CD4-positive, alpha-beta T cell (primary cell): ENCODE measurements around the gene LBP. TPM values are rescaled to one million over a fixed set of nuclear protein-coding genes. Genes with fewer than 3 reads are reported as not detected.

Experiments used
- ATAC-seq: fragments of 200-7000 bp; cut with Tn5 transposase; one replicate; pipeline ENCODE4 v1.10.0; 2022; ENCODE audit warnings: mild to moderate bottlenecking; ENCODE audit not compliant: poor library complexity
- CTCF ChIA-PET: fragments of 350-600 bp; sonication (Branson Sonifier 250); formaldehyde crosslinking; loops from one replicate; lab custom pipeline; 2021; ENCODE audit warnings: antibody characterized with exemption, inconsistent platforms; lab: Charles Lee
- POLR2A ChIA-PET: fragments of 350-600 bp; sonication (Branson Sonifier 250); formaldehyde crosslinking; loops from one replicate; lab custom pipeline; 2021; ENCODE audit warnings: antibody characterized with exemption, inconsistent platforms; lab: Charles Lee
- DNase-seq, 14 experiments: peaks; one replicate each; pipeline ENCODE4 v3.0.0-alpha.2; 2013 to 2020; ENCODE audit warnings: mixed read lengths in 2 of 14
- H3K27ac ChIP-seq, 2 donors: one replicate each; pipeline versions ENCODE4 v1.5.1 to v1.7.0; 2013; ENCODE audit warnings: low read length in 2 of 2, low read depth in 1 of 2, mild to moderate bottlenecking in 1 of 2
- H3K27me3 ChIP-seq, 2 experiments: 1 replicate in 1 of 2; 2 replicates in 1 of 2; pipeline versions ENCODE4 v1.6.1 to v1.7.0; 2013; ENCODE audit warnings: low read length in 2 of 2, control low read depth in 1 of 2, mild to moderate bottlenecking in 1 of 2, moderate library complexity in 1 of 2; ENCODE audit not compliant: insufficient read depth in 2 of 2, control insufficient read depth in 1 of 2
- H3K36me3 ChIP-seq: one replicate; pipeline ENCODE4 v1.6.1; 2013; ENCODE audit warnings: low read length, control low read depth; ENCODE audit not compliant: insufficient read depth
- H3K4me1 ChIP-seq: one replicate; pipeline ENCODE4 v1.6.1; 2013; ENCODE audit warnings: low read length, control low read depth; ENCODE audit not compliant: insufficient read depth
- H3K4me3 ChIP-seq: one replicate; pipeline ENCODE4 v1.5.1; 2013; ENCODE audit warnings: mild to moderate bottlenecking, low read length, moderate library complexity
- H3K9me3 ChIP-seq, 2 experiments: 1 replicate in 1 of 2; 2 replicates in 1 of 2; pipeline versions ENCODE4 v1.6.1 to v1.7.0; 2013; ENCODE audit warnings: low read length in 2 of 2, mild to moderate bottlenecking in 2 of 2, control low read depth in 1 of 2, moderate library complexity in 1 of 2; ENCODE audit not compliant: control insufficient read depth in 1 of 2, insufficient read depth in 1 of 2
- H3K27ac Mint-ChIP-seq: one replicate; pipeline ENCODE4 v1.8.0; 2020; ENCODE audit warnings: mixed read lengths
- H3K27me3 Mint-ChIP-seq: one replicate; pipeline ENCODE4 v1.8.0; 2021; ENCODE audit warnings: mixed read lengths
- H3K36me3 Mint-ChIP-seq: one replicate; pipeline ENCODE4 v1.8.0; 2021; ENCODE audit warnings: low read depth, mixed read lengths
- H3K4me1 Mint-ChIP-seq: one replicate; pipeline ENCODE4 v1.8.0; 2021; ENCODE audit warnings: low read depth, mixed read lengths
- H3K4me3 Mint-ChIP-seq: one replicate; pipeline ENCODE4 v1.8.0; 2020; ENCODE audit warnings: mild to moderate bottlenecking, mixed read lengths
- H3K9me3 Mint-ChIP-seq: one replicate; pipeline ENCODE4 v1.8.0; 2020; ENCODE audit warnings: mixed read lengths
- intact Hi-C, 2 experiments: fragments of 100-400 bp; cut with DNase I in 1 of 2; cut with micrococcal nuclease in 1 of 2; formaldehyde crosslinking; loops; one replicate each; pipeline versions ENCODE4 v1.15.1 to v1.9.0; 2023 to 2025; cut with DNase I, micrococcal nuclease
- total RNA-seq, 174 experiments: library from RNA in 2 of 174; stranded (reverse) in 2 of 174; gene quantifications; one replicate each; pipeline ENCODE4 v1.2.3 and lab custom pipeline; 2021 to 2026
- TF ChIP-seq, protein P1 (sequence below): fragments of 200-600 bp; IDR thresholded peaks from one replicate; pipeline ENCODE4 v1.8.0; 2022; ENCODE audit warnings: antibody characterized with exemption, mild to moderate bottlenecking

Gene LBP
- total RNA-seq, 2 experiments from 2014 or later, result not detected

DNA sequence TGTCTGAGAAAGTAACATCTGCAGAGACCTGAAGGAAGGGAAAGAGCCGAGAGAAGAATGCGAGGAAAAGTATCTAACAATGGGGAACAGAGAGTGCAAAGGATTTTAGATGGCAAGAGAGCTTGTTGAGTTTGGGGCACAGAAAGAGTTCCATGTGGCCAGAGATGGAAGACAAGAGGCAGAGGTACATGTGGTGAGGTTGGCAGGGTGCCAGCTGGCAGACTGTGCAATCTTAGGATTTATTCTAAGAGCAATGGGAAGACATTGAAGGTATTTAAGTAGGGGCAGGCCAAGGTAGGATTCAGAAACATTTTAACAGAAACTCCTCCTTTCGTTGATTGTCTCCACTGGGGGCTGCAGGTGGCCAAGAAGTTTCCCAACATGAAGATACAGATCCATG, 20.4 kb upstream of the LBP start:
- H3K36me3 Mint-ChIP-seq, result no peaks in the 10 kb centered on the region
- intact Hi-C loops, result no loop called here
- Histone ChIP-seq H3K4me3 (no peak overlapping the region), H3K27me3 (peaks cover 3 to 10% of the 10 kb centered on the region in 2 experiments), H3K9me3 (no peaks in the 10 kb centered on the region), H3K4me1 (no peaks in the 10 kb centered on the region), H3K27ac (no peak overlapping the region), H3K36me3 (no peaks in the 10 kb centered on the region)
- H3K9me3 Mint-ChIP-seq, result no peaks in the 10 kb centered on the region
- POLR2A ChIA-PET, result no interaction called here
- peak in 1 of 14 experiments; percentile 5 for DNase-seq
- no peak overlapping the region for H3K27ac Mint-ChIP-seq
- CTCF ChIA-PET, result no interaction called here
- no peaks in the 10 kb centered on the region for H3K4me1 Mint-ChIP-seq
- H3K27me3 Mint-ChIP-seq, result peaks cover 43% of the 10 kb centered on the region
- no peak for ATAC-seq
- no peak overlapping the region for H3K4me3 Mint-ChIP-seq
- TF ChIP-seq, protein P1, sequence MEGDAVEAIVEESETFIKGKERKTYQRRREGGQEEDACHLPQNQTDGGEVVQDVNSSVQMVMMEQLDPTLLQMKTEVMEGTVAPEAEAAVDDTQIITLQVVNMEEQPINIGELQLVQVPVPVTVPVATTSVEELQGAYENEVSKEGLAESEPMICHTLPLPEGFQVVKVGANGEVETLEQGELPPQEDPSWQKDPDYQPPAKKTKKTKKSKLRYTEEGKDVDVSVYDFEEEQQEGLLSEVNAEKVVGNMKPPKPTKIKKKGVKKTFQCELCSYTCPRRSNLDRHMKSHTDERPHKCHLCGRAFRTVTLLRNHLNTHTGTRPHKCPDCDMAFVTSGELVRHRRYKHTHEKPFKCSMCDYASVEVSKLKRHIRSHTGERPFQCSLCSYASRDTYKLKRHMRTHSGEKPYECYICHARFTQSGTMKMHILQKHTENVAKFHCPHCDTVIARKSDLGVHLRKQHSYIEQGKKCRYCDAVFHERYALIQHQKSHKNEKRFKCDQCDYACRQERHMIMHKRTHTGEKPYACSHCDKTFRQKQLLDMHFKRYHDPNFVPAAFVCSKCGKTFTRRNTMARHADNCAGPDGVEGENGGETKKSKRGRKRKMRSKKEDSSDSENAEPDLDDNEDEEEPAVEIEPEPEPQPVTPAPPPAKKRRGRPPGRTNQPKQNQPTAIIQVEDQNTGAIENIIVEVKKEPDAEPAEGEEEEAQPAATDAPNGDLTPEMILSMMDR, result no peak

DNA sequence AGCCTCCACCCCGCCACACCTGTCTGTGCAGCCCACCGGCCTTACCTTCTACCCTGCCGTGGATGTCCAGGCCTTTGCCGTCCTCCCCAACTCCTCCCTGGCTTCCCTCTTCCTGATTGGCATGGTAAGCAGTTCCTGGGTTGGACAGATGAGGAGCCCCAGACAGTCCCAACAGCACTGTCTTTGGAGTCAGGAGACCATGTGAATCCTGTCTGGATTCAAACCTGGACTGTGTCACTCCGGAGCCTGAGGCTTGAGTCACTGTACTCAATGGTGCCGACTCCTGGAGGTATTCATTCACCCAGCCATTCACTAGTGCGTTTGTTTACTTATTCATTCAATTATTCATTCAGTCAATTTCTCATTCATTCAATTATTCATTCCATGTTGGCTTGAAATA, 20.0 kb upstream of the LBP start:
- Histone ChIP-seq H3K9me3 (no peaks in the 10 kb centered on the region), H3K27ac (no peak overlapping the region), H3K4me1 (no peaks in the 10 kb centered on the region), H3K4me3 (no peak overlapping the region), H3K27me3 (peaks cover 6 to 10% of the 10 kb centered on the region in 2 experiments), H3K36me3 (no peaks in the 10 kb centered on the region)
- TF ChIP-seq, protein P1, result no peak
- CTCF ChIA-PET, result no interaction called here
- no peak overlapping the region for H3K27ac Mint-ChIP-seq
- DNase-seq, result no peak
- H3K27me3 Mint-ChIP-seq, result peaks cover 45% of the 10 kb centered on the region
- no peak overlapping the region for H3K4me3 Mint-ChIP-seq
- intact Hi-C loops, result no loop called here
- no peaks in the 10 kb centered on the region for H3K9me3 Mint-ChIP-seq
- H3K36me3 Mint-ChIP-seq, result no peaks in the 10 kb centered on the region
- no peak for ATAC-seq
- POLR2A ChIA-PET, result no interaction called here
- no peaks in the 10 kb centered on the region for H3K4me1 Mint-ChIP-seq

DNA sequence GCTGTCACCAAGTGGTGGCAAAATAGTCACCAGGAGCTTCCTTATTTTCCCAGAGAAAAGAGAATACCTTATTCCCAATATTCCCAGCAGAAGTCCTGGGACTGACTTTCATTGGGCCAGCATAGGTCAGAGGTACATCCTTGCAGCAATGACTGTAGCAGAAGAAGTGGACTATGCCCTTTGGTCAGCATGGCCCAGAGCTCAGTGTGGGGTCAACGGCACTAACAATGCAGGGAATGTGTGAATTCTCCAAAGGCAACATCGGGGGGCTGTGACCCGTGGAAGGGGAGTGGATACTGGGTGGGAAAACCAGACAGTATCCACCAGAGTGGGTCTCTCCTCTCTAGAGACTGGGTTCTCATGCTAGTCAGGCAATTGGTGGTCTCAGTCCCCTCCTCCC, 15.6 kb upstream of the LBP start:
- TF ChIP-seq, protein P1, result no peak
- H3K27ac ChIP-seq, result no peak overlapping the region
- no peaks in the 10 kb centered on the region for H3K36me3 ChIP-seq
- Mint-ChIP-seq H3K9me3 (no peaks in the 10 kb centered on the region), H3K27me3 (peaks cover 33% of the 10 kb centered on the region), H3K36me3 (no peaks in the 10 kb centered on the region), H3K27ac (no peak overlapping the region), H3K4me1 (no peaks in the 10 kb centered on the region), H3K4me3 (no peak overlapping the region)
- H3K9me3 ChIP-seq, result peaks cover 0 to 5% of the 10 kb centered on the region in 2 experiments
- H3K4me1 ChIP-seq, result no peaks in the 10 kb centered on the region
- DNase-seq (no peak), ATAC-seq (no peak)
- intact Hi-C loops, result no loop called here
- peaks cover 6 to 10% of the 10 kb centered on the region in 2 experiments for H3K27me3 ChIP-seq
- CTCF ChIA-PET, result no interaction called here
- H3K4me3 ChIP-seq, result no peak overlapping the region
- POLR2A ChIA-PET, result no interaction called here
